WTC11 (cell line): Measurements from ENCODE around the gene ABHD12B. TPM values are rescaled to one million over a fixed set of nuclear protein-coding genes. Genes with fewer than 3 reads are reported as not detected.

ENCODE experiments used
- ATAC-seq: fragments of 200-7000 bp; cut with Tn5 transposase; 2 replicates; pipeline ENCODE4 v1.10.0; 2021; ENCODE audit warnings: mild to moderate bottlenecking, moderate library complexity
- CTCF ChIA-PET: fragments of 300-600 bp; sonication (Branson Sonifier 250); formaldehyde crosslinking; loops from one replicate; lab custom pipeline; 2021; ENCODE audit warnings: antibody characterized with exemption; lab: Charles Lee
- POLR2A ChIA-PET: fragments of 350-600 bp; sonication (Branson Sonifier 250); formaldehyde crosslinking; loops from one replicate; lab custom pipeline; 2021; ENCODE audit warnings: antibody characterized with exemption; lab: Charles Lee
- DNase-seq: peaks from one replicate; pipeline ENCODE4 v3.0.0; 2021; ENCODE audit warnings: low spot score
- H3K27ac Mint-ChIP-seq: 2 replicates; pipeline ENCODE4 v1.8.0; 2021; ENCODE audit warnings: mixed read lengths
- H3K27me3 Mint-ChIP-seq: 2 replicates; pipeline ENCODE4 v1.8.0; 2021; ENCODE audit warnings: low read depth, mild to moderate bottlenecking, moderate library complexity, mixed read lengths
- H3K36me3 Mint-ChIP-seq: 2 replicates; pipeline ENCODE4 v1.8.0; 2021; ENCODE audit warnings: mixed read lengths
- H3K4me1 Mint-ChIP-seq: 2 replicates; pipeline ENCODE4 v1.8.0; 2022; ENCODE audit warnings: mixed read lengths
- H3K4me3 Mint-ChIP-seq: 2 replicates; pipeline ENCODE4 v1.8.0; 2021; ENCODE audit warnings: mild to moderate bottlenecking, moderate library complexity, mixed read lengths
- H3K9me3 Mint-ChIP-seq: 2 replicates; pipeline ENCODE4 v1.8.0; 2021; ENCODE audit warnings: mixed read lengths
- ATF1 ChIP-seq: sonication (generic); formaldehyde crosslinking; IDR thresholded peaks from 2 replicates; pipeline ENCODE4 v1.8.1; 2023; ENCODE audit warnings: mild to moderate bottlenecking, moderate library complexity, missing genetic modification reagents
- CTCF ChIP-seq: fragments of 200-600 bp; IDR thresholded peaks from 2 replicates; pipeline ENCODE4 v1.8.0; 2022; ENCODE audit warnings: antibody characterized with exemption
- E2F4 ChIP-seq: sonication (generic); formaldehyde crosslinking; IDR thresholded peaks from 2 replicates; pipeline ENCODE4 v1.8.1; 2022; ENCODE audit warnings: low read depth, mild to moderate bottlenecking, moderate library complexity, missing genetic modification reagents, borderline replicate concordance
- ESRRA ChIP-seq: sonication (generic); formaldehyde crosslinking; IDR thresholded peaks from 2 replicates; pipeline ENCODE4 v1.8.1; 2022; ENCODE audit warnings: mild to moderate bottlenecking, missing genetic modification reagents, borderline replicate concordance
- ETV6 ChIP-seq: sonication (generic); formaldehyde crosslinking; IDR thresholded peaks from 2 replicates; pipeline ENCODE4 v1.8.1; 2022; ENCODE audit warnings: mild to moderate bottlenecking, missing genetic modification reagents
- FOXP1 ChIP-seq: sonication (generic); formaldehyde crosslinking; IDR thresholded peaks from 2 replicates; pipeline ENCODE4 v1.8.0; 2022; ENCODE audit warnings: missing genetic modification reagents, mild to moderate bottlenecking, moderate library complexity, borderline replicate concordance
- IRF2 ChIP-seq: sonication (generic); formaldehyde crosslinking; IDR thresholded peaks from 2 replicates; pipeline ENCODE4 v1.8.0; 2022; ENCODE audit warnings: low read depth, missing genetic modification reagents, borderline replicate concordance
- JAZF1 ChIP-seq: fragments of 250-450 bp; sonication (Bioruptor Pico); IDR thresholded peaks from 2 replicates; pipeline ENCODE4 v1.9.0; 2021; ENCODE audit warnings: moderate library complexity, mild to moderate bottlenecking, inconsistent platforms
- MAX ChIP-seq: sonication (generic); formaldehyde crosslinking; IDR thresholded peaks from 2 replicates; pipeline ENCODE4 v1.8.0; 2022; ENCODE audit warnings: mild to moderate bottlenecking, missing genetic modification reagents
- NR2C2 ChIP-seq: sonication (generic); formaldehyde crosslinking; IDR thresholded peaks from 2 replicates; pipeline ENCODE4 v1.8.0; 2022; ENCODE audit warnings: mild to moderate bottlenecking, missing genetic modification reagents
- PRDM15 ChIP-seq: sonication (generic); formaldehyde crosslinking; IDR thresholded peaks from 2 replicates; pipeline ENCODE4 v1.8.0; 2022; ENCODE audit warnings: missing genetic modification reagents
- PREB ChIP-seq: sonication (generic); formaldehyde crosslinking; IDR thresholded peaks from 2 replicates; pipeline ENCODE4 v1.8.1; 2022; ENCODE audit warnings: mild to moderate bottlenecking, missing genetic modification reagents, moderate library complexity, borderline replicate concordance
- SMAD3 ChIP-seq: sonication (generic); formaldehyde crosslinking; IDR thresholded peaks from 2 replicates; pipeline ENCODE4 v1.8.0; 2022; ENCODE audit warnings: missing genetic modification reagents, mild to moderate bottlenecking, borderline replicate concordance
- TCF7 ChIP-seq: sonication (generic); formaldehyde crosslinking; IDR thresholded peaks from 2 replicates; pipeline ENCODE4 v1.8.0; 2022; ENCODE audit warnings: mild to moderate bottlenecking, low read depth, missing genetic modification reagents, moderate library complexity
- TEAD1 ChIP-seq: sonication (generic); formaldehyde crosslinking; IDR thresholded peaks from 2 replicates; pipeline ENCODE4 v1.8.0; 2022; ENCODE audit warnings: mild to moderate bottlenecking, missing genetic modification reagents
- ZBTB43 ChIP-seq: sonication (generic); formaldehyde crosslinking; IDR thresholded peaks from 2 replicates; pipeline ENCODE4 v1.8.1; 2023; ENCODE audit warnings: mild to moderate bottlenecking, missing genetic modification reagents
- ZNF416 ChIP-seq: fragments of 250-450 bp; sonication (Bioruptor Pico); IDR thresholded peaks from 2 replicates; pipeline ENCODE4 v1.9.0; 2021; ENCODE audit warnings: mild to moderate bottlenecking, inconsistent platforms
- ZNF425 ChIP-seq: fragments of 250-450 bp; sonication (Bioruptor Pico); conservative IDR thresholded peaks from 2 replicates; pipeline ENCODE4 v1.9.0; 2021; ENCODE audit warnings: mild to moderate bottlenecking
- ZNF512 ChIP-seq: sonication (generic); formaldehyde crosslinking; IDR thresholded peaks from 2 replicates; pipeline ENCODE4 v1.8.1; 2022; ENCODE audit warnings: missing genetic modification reagents, borderline replicate concordance
- total RNA-seq: library from RNA; stranded (reverse); gene quantifications from 3 replicates; pipeline ENCODE4 v1.2.3, GENCODE V29; 2021

The ABHD12B gene
- total RNA-seq, 1 experiment from 2014 or later, result 156 TPM

- TF ChIP-seq CTCF, result no peak
- no peak for TF ChIP-seq NR2C2
- no peak for TF ChIP-seq ZNF416 (CRISPR knock-in tag)
- TF ChIP-seq IRF2, result no peak
- no peak for TF ChIP-seq PRDM15
- no peak for TF ChIP-seq PREB
- no peak for TF ChIP-seq ZNF425 (CRISPR knock-in tag)
- no peak for TF ChIP-seq TCF7 (CRISPR knock-in tag)
These were observed 65.0 kb downstream of the ABHD12B start (continued) for GRCh38 chr14:50936882-50937281.

GRCh38 chr14:50937325-50937724, 65.5 kb downstream of the ABHD12B start:
- Mint-ChIP-seq H3K27me3 (no peaks in the 10 kb centered on the region), H3K4me1 (peaks cover 18% of the 10 kb centered on the region), H3K27ac (peak overlapping the region; percentile 43; the same call in 1 of the 2 replicates), H3K9me3 (no peaks in the 10 kb centered on the region), H3K4me3 (no peak overlapping the region), H3K36me3 (peaks cover 49% of the 10 kb centered on the region)
- CTCF ChIA-PET, result no interaction called here
- no peak for DNase-seq
- no peak for ATAC-seq
- POLR2A ChIA-PET, result no interaction called here
- TF ChIP-seq JAZF1 (CRISPR knock-in tag) (no peak), ZBTB43 (CRISPR knock-in tag) (no peak), TEAD1 (CRISPR knock-in tag) (no peak), FOXP1 (CRISPR knock-in tag) (no peak), PRDM15 (no peak), MAX (CRISPR knock-in tag) (no peak), SMAD3 (CRISPR knock-in tag) (no peak), ATF1 (no peak), ESRRA (no peak), ZNF512 (no peak), ETV6 (no peak), E2F4 (CRISPR knock-in tag) (no peak)
